SK-N-SH treated with all-trans-retinoic acid at 6 μM for 48 hours (cell line): Measurements from ENCODE around the gene COL4A1.

Experiments used
- ATAC-seq: fragments of 200-7000 bp; cut with Tn5 transposase; 3 replicates; pipeline ENCODE4 v1.9.1; 2020; ENCODE audit warnings: mild to moderate bottlenecking, moderate library complexity
- ARNTL ChIP-seq: fragments of 450-650 bp; formaldehyde crosslinking; IDR thresholded peaks from 2 replicates; pipeline ENCODE4 v1.5.0; 2020; ENCODE audit warnings: low read depth, mild to moderate bottlenecking, moderate library complexity, borderline replicate concordance
- BACH2 ChIP-seq: fragments of 250-450 bp; sonication (Bioruptor Pico); IDR thresholded peaks from 2 replicates; pipeline ENCODE4 v1.9.0; 2021; ENCODE audit warnings: mild to moderate bottlenecking, borderline replicate concordance
- ESRRG ChIP-seq: fragments of 250-450 bp; sonication (Bioruptor Pico); IDR thresholded peaks from 2 replicates; pipeline ENCODE4 v1.6.1; 2021; ENCODE audit warnings: mild to moderate bottlenecking
- GLIS3 ChIP-seq: fragments of 250-450 bp; sonication (Bioruptor Pico); IDR thresholded peaks from 2 replicates; pipeline ENCODE4 v1.5.0; 2020; ENCODE audit warnings: mild to moderate bottlenecking, moderate library complexity
- ISL1 ChIP-seq: fragments of 250-450 bp; sonication (Bioruptor Pico); IDR thresholded peaks from 2 replicates; pipeline ENCODE4 v2.1.2; 2022; ENCODE audit warnings: mild to moderate bottlenecking, moderate library complexity
- OSR1 ChIP-seq: fragments of 250-450 bp; sonication (Bioruptor Pico); IDR thresholded peaks from 2 replicates; pipeline ENCODE4 v1.8.0; 2022; ENCODE audit warnings: moderate library complexity, mild to moderate bottlenecking, inconsistent platforms
- PPARA ChIP-seq: fragments of 250-450 bp; sonication (Bioruptor Pico); IDR thresholded peaks from 2 replicates; pipeline ENCODE4 v1.5.0; 2020; ENCODE audit warnings: mild to moderate bottlenecking, borderline replicate concordance
- RARB ChIP-seq: fragments of 250-450 bp; sonication (Bioruptor Pico); IDR thresholded peaks from 2 replicates; pipeline ENCODE4 v1.8.0; 2021; ENCODE audit warnings: mild to moderate bottlenecking, moderate library complexity
- SNAI2 ChIP-seq: fragments of 250-450 bp; sonication (Bioruptor Pico); IDR thresholded peaks from 2 replicates; pipeline ENCODE4 v1.5.0; 2020; ENCODE audit warnings: mild to moderate bottlenecking, moderate library complexity
- TCF4 ChIP-seq: fragments of 250-450 bp; sonication (Bioruptor Pico); IDR thresholded peaks from 2 replicates; pipeline ENCODE4 v1.8.0; 2021; ENCODE audit warnings: mild to moderate bottlenecking, moderate library complexity, borderline replicate concordance
- TOX ChIP-seq: fragments of 250-450 bp; sonication (Bioruptor Pico); IDR thresholded peaks from 2 replicates; pipeline ENCODE4 v1.8.0; 2021; ENCODE audit warnings: mild to moderate bottlenecking, moderate library complexity, borderline replicate concordance
- ZC3H10 ChIP-seq: fragments of 250-450 bp; sonication (Bioruptor Pico); IDR thresholded peaks from 2 replicates; pipeline ENCODE4 v1.5.1; 2021; ENCODE audit warnings: mild to moderate bottlenecking, moderate library complexity
- ZFP3 ChIP-seq: fragments of 250-450 bp; sonication (Bioruptor Pico); IDR thresholded peaks from 2 replicates; pipeline ENCODE4 v1.5.0; 2020; ENCODE audit warnings: mild to moderate bottlenecking, moderate library complexity
- ZFP30 ChIP-seq: fragments of 450-650 bp; formaldehyde crosslinking; IDR thresholded peaks from 2 replicates; pipeline ENCODE4 v1.5.0; 2022; ENCODE audit warnings: mild to moderate bottlenecking, moderate library complexity
- ZNF70 ChIP-seq: fragments of 450-650 bp; formaldehyde crosslinking; IDR thresholded peaks from 2 replicates; pipeline ENCODE4 v1.5.0; 2020; ENCODE audit warnings: mild to moderate bottlenecking, moderate library complexity
- ZNF8 ChIP-seq: fragments of 450-650 bp; formaldehyde crosslinking; IDR thresholded peaks from 2 replicates; pipeline ENCODE4 v1.5.0; 2020; ENCODE audit warnings: mild to moderate bottlenecking, moderate library complexity
- TF ChIP-seq, protein P1 (sequence below): fragments of 250-450 bp; sonication (Bioruptor Pico); IDR thresholded peaks from 2 replicates; pipeline ENCODE4 v1.8.0; 2020; ENCODE audit warnings: mild to moderate bottlenecking, moderate library complexity, borderline replicate concordance
- TF ChIP-seq, protein P2 (sequence below): fragments of 250-450 bp; sonication (Bioruptor Pico); IDR thresholded peaks from 2 replicates; pipeline ENCODE4 v1.8.0; 2021; ENCODE audit warnings: low read depth, mild to moderate bottlenecking, moderate library complexity, borderline replicate concordance
- TF ChIP-seq, protein P3 (sequence below): fragments of 250-450 bp; sonication (Bioruptor Pico); IDR thresholded peaks from 2 replicates; pipeline ENCODE4 v1.5.1; 2021; ENCODE audit warnings: mild to moderate bottlenecking, moderate library complexity
- TF ChIP-seq, protein P4 (sequence below): fragments of 250-450 bp; sonication (Bioruptor Pico); IDR thresholded peaks from 2 replicates; pipeline ENCODE4 v1.5.0; 2020; ENCODE audit warnings: mild to moderate bottlenecking, moderate library complexity
- TF ChIP-seq, protein P5 (sequence below): fragments of 250-450 bp; sonication (Bioruptor Pico); IDR thresholded peaks from 2 replicates; pipeline ENCODE4 v1.5.1; 2020; ENCODE audit warnings: low read depth, mild to moderate bottlenecking, moderate library complexity

The COL4A1 gene

DNA sequence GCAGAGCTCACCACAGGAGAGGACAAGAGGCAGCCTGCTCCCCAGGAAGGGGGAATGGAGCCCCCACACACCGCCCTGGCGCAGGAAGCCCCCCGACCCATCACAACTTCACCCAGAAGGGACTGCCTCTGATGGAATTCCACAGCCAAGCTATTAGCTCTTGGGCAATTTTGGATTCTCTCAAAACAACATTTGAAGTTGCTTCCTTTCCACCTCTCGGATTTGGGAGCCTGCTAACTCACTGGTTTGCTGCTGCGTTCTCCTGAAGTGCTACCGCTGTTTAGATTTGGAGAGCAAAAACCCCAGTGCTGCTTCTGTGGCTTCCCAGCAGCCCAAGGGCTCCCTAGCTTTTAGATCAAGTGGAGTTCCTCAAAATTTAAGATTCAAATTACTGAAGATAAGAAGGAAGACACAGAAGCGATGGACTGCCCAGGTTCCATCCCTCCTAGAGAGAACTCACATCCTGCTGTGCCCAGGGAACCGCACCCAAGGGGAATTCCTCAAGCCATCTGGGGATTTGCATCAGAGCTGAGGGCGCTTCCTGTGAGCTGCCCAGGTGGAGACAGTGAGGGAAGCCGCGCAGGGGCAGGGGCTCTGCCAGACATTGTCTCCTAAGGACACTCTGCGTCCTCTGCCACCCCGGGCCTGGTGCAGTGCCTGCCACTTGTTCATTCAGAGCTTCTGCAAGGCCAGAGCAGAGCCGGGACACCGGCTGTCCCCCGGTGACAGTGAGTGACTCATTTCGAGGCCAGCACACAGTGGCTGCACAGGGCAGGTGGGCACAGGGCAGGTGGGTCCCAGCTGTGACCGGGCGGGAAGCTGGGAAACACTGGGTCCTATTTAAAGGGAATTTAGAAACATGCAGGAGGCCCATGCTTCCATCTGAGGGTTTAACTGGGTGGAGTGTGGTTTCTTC lies 45.5 kb downstream of the COL4A1 start:
- no peak; the same call in 2 of the 3 replicates for ATAC-seq
- TF ChIP-seq TOX (CRISPR knock-in tag): no peak
- no peak for TF ChIP-seq ZFP30 (CRISPR knock-in tag)
- TF ChIP-seq, protein P1, sequence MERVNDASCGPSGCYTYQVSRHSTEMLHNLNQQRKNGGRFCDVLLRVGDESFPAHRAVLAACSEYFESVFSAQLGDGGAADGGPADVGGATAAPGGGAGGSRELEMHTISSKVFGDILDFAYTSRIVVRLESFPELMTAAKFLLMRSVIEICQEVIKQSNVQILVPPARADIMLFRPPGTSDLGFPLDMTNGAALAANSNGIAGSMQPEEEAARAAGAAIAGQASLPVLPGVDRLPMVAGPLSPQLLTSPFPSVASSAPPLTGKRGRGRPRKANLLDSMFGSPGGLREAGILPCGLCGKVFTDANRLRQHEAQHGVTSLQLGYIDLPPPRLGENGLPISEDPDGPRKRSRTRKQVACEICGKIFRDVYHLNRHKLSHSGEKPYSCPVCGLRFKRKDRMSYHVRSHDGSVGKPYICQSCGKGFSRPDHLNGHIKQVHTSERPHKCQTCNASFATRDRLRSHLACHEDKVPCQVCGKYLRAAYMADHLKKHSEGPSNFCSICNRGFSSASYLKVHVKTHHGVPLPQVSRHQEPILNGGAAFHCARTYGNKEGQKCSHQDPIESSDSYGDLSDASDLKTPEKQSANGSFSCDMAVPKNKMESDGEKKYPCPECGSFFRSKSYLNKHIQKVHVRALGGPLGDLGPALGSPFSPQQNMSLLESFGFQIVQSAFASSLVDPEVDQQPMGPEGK (CRISPR knock-in tag): no peak
- no peak for TF ChIP-seq GLIS3 (CRISPR knock-in tag)
- TF ChIP-seq ARNTL: no peak
- no peak for TF ChIP-seq ISL1
- no peak for TF ChIP-seq PPARA (CRISPR knock-in tag)
- TF ChIP-seq ZC3H10 (CRISPR knock-in tag): no peak
- TF ChIP-seq ZNF8 (CRISPR knock-in tag): no peak
- TF ChIP-seq TCF4 (CRISPR knock-in tag): no peak
- TF ChIP-seq, protein P2, sequence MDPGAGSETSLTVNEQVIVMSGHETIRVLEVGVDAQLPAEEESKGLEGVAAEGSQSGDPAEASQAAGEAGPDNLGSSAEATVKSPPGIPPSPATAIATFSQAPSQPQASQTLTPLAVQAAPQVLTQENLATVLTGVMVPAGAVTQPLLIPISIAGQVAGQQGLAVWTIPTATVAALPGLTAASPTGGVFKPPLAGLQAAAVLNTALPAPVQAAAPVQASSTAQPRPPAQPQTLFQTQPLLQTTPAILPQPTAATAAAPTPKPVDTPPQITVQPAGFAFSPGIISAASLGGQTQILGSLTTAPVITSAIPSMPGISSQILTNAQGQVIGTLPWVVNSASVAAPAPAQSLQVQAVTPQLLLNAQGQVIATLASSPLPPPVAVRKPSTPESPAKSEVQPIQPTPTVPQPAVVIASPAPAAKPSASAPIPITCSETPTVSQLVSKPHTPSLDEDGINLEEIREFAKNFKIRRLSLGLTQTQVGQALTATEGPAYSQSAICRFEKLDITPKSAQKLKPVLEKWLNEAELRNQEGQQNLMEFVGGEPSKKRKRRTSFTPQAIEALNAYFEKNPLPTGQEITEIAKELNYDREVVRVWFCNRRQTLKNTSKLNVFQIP (CRISPR knock-in tag): no peak
- TF ChIP-seq, protein P3, sequence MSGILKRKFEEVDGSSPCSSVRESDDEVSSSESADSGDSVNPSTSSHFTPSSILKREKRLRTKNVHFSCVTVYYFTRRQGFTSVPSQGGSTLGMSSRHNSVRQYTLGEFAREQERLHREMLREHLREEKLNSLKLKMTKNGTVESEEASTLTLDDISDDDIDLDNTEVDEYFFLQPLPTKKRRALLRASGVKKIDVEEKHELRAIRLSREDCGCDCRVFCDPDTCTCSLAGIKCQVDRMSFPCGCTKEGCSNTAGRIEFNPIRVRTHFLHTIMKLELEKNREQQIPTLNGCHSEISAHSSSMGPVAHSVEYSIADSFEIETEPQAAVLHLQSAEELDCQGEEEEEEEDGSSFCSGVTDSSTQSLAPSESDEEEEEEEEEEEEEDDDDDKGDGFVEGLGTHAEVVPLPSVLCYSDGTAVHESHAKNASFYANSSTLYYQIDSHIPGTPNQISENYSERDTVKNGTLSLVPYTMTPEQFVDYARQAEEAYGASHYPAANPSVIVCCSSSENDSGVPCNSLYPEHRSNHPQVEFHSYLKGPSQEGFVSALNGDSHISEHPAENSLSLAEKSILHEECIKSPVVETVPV (CRISPR knock-in tag): no peak
- no peak for TF ChIP-seq BACH2 (CRISPR knock-in tag)
- TF ChIP-seq ZFP3 (CRISPR knock-in tag): no peak
- TF ChIP-seq, protein P4, sequence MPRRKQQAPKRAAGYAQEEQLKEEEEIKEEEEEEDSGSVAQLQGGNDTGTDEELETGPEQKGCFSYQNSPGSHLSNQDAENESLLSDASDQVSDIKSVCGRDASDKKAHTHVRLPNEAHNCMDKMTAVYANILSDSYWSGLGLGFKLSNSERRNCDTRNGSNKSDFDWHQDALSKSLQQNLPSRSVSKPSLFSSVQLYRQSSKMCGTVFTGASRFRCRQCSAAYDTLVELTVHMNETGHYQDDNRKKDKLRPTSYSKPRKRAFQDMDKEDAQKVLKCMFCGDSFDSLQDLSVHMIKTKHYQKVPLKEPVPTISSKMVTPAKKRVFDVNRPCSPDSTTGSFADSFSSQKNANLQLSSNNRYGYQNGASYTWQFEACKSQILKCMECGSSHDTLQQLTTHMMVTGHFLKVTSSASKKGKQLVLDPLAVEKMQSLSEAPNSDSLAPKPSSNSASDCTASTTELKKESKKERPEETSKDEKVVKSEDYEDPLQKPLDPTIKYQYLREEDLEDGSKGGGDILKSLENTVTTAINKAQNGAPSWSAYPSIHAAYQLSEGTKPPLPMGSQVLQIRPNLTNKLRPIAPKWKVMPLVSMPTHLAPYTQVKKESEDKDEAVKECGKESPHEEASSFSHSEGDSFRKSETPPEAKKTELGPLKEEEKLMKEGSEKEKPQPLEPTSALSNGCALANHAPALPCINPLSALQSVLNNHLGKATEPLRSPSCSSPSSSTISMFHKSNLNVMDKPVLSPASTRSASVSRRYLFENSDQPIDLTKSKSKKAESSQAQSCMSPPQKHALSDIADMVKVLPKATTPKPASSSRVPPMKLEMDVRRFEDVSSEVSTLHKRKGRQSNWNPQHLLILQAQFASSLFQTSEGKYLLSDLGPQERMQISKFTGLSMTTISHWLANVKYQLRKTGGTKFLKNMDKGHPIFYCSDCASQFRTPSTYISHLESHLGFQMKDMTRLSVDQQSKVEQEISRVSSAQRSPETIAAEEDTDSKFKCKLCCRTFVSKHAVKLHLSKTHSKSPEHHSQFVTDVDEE (CRISPR knock-in tag): no peak
- TF ChIP-seq, protein P5, sequence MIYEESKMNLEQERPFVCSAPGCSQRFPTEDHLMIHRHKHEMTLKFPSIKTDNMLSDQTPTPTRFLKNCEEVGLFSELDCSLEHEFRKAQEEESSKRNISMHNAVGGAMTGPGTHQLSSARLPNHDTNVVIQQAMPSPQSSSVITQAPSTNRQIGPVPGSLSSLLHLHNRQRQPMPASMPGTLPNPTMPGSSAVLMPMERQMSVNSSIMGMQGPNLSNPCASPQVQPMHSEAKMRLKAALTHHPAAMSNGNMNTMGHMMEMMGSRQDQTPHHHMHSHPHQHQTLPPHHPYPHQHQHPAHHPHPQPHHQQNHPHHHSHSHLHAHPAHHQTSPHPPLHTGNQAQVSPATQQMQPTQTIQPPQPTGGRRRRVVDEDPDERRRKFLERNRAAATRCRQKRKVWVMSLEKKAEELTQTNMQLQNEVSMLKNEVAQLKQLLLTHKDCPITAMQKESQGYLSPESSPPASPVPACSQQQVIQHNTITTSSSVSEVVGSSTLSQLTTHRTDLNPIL: no peak
- no peak for TF ChIP-seq ESRRG
- TF ChIP-seq ZNF70 (CRISPR knock-in tag): no peak

DNA sequence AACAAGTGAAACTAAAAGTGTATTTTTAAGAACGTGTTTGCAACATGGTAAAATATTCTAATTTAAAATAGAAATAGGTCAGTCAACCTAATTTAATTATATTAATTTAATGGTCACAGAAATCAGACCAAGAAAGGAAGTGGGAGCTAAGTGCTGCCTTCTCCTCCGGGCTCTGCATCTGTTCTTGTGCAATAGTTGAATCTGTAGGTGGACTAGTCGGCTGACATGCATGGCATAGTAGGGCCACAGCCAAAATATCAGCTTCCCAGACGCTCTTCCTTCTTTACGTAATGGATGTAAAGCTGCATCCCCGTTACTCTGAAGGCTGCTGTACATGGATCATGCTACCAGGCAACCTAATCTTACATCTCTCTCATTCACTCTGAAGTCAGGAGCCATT lies 47.3 kb downstream of the COL4A1 start:
- TF ChIP-seq TCF4 (CRISPR knock-in tag) (no peak), BACH2 (CRISPR knock-in tag) (no peak), SNAI2 (CRISPR knock-in tag) (no peak), ZC3H10 (CRISPR knock-in tag) (no peak), RARB (no peak), ZNF8 (CRISPR knock-in tag) (no peak), ISL1 (no peak), PPARA (CRISPR knock-in tag) (no peak), ZFP3 (CRISPR knock-in tag) (no peak), OSR1 (CRISPR knock-in tag) (no peak), TOX (CRISPR knock-in tag) (no peak)
- TF ChIP-seq, protein P2 (CRISPR knock-in tag): no peak
- TF ChIP-seq, protein P5: no peak
- TF ChIP-seq, all 23 proteins: peak for 0
- no peak for ATAC-seq
